ENCODE data around the gene PRCC.

DNA sequence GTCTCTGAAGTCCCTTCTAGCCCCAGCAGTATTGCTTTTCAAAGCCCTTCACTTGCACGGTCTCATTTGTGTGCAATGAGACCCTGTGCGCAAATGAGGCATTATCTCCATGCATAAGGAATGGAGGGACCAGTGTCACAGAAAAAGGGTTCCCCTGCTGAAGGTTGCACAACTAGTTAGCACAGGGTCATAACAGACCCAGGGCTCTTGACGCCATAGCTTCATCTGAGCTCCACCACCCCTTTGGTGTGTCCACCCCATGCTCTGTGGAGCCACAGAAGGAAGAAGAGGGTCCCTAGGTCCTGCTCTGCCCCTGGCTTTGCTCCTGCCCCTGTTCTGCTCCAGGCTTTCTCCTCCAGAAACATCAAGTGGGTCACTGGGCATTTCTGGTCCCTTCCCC is 36.7 kb downstream of the PRCC start:
- TF ChIP-seq, protein P1, sequence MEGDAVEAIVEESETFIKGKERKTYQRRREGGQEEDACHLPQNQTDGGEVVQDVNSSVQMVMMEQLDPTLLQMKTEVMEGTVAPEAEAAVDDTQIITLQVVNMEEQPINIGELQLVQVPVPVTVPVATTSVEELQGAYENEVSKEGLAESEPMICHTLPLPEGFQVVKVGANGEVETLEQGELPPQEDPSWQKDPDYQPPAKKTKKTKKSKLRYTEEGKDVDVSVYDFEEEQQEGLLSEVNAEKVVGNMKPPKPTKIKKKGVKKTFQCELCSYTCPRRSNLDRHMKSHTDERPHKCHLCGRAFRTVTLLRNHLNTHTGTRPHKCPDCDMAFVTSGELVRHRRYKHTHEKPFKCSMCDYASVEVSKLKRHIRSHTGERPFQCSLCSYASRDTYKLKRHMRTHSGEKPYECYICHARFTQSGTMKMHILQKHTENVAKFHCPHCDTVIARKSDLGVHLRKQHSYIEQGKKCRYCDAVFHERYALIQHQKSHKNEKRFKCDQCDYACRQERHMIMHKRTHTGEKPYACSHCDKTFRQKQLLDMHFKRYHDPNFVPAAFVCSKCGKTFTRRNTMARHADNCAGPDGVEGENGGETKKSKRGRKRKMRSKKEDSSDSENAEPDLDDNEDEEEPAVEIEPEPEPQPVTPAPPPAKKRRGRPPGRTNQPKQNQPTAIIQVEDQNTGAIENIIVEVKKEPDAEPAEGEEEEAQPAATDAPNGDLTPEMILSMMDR (IDR thresholded peaks at IDR 0.05), result no peak
- no peak for TF ChIP-seq POLR2A (IDR thresholded peaks at IDR 0.05)

All from thyroid gland (tissue), 4 donors.